ENCODE data around the gene CLDN2. TPM values are rescaled to one million over a fixed set of nuclear protein-coding genes. Genes with fewer than 3 reads are reported as not detected.
"Not testable (repeated sequence)": the region's sequence is repeated elsewhere in the genome, so short reads cannot be mapped to it uniquely, and the experiment has no call there.

Gene CLDN2
- total RNA-seq, 1 donor from 2014 or later = 29.6 TPM

DNA sequence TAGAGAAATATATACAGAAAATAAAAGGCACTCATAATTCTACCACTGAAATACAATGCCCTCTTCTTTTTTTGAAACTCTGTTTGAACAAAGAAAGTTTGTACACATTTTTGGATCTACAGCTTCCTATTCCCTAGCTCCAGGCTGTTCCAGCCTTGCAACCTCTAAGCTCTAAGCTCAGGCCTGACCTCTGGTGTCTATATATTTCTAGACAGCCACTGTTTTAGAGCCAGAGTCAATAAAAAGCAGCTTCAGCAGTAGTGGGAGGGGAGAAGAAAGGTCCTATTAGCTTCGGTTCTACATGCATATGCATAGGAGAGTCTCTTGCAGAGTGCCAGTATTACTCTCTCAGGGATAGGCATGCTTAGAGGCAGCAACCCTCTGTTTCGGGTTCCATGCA lies 39.7 kb downstream of the CLDN2 start:
- DNase-seq (ENCODE audit: low read depth) = peak; percentile 58

DNA sequence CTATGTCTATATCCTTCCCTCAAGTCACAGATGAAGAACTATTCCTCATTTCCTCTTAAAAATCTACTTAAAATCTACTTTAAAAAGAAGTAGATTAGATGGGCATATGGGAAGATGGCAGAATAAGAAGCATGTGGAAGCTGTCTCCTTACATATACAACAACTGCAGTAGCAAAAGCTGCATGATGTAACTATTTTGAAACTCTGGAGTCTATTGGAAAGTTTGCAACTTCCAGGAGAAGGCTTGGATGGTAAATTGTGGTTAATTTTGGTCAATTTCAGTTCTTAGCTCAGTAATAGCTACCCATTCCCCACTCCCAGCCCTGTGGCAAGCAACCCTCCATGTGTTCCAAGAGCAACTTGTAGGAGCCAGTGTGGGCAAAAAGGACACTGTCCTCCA lies 42.9 kb downstream of the CLDN2 start:
- no peak for DNase-seq (ENCODE audit: low read depth)

DNA sequence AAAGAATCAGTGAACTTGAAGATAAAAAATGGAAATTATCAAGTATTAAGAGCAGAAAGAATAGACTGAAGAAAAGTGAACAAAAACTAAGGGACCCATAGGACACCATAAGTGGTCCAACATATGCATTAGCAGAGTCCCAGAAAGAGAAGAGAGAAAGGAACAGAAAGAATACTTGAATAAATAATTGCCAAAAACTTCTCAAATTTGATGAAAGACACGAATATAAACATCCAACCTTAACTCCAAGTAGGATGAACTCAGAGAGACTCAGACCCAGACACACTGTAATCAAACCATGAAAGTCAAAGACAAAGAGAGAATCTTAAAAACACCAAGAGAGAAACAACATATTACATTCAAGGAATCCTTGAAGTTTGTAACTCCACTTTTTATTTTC lies 44.1 kb downstream of the CLDN2 start:
- no peak for DNase-seq (ENCODE audit: low read depth)

DNA sequence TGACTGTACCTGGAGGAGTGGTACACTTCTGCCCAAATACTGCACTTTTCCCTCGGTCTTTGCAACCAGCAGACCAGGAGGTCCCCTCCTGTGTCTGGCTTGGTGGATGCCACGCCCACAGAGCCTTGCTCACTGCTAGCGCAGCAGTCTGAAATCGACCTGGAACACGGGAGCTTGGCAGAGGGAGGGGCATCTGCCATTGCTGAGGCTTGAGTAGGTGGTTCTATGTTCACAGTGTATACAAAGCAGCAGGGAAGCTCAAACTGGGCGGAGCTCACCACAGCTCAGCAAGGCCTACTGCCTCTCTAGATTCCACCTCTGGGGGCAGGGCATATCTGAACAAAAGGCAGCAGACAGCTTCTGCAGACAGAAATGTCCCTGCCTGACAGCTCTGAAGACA lies 46.3 kb downstream of the CLDN2 start:
- DNase-seq (ENCODE audit: low read depth) = not testable (repeated sequence)

DNA sequence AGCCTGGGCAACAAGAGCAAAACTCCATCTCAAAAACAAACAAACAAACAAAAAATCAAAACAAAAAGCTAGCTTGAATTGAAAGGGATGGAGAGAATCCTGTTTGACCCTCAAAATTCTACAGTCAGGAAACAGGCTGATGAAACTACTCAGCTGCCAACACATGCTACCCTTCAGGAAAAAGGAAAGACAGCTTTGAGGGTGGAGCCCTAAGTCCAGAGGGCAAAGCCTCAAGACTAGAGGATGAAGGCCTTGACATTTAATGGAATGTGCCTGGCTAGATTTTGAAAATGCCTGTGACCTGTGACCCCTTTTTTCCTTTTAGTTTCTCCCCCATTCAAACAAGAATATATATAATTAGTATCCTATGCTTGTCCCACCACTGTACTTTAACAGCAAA lies 52.7 kb downstream of the CLDN2 start:
- DNase-seq (ENCODE audit: low read depth) = no peak

DNA sequence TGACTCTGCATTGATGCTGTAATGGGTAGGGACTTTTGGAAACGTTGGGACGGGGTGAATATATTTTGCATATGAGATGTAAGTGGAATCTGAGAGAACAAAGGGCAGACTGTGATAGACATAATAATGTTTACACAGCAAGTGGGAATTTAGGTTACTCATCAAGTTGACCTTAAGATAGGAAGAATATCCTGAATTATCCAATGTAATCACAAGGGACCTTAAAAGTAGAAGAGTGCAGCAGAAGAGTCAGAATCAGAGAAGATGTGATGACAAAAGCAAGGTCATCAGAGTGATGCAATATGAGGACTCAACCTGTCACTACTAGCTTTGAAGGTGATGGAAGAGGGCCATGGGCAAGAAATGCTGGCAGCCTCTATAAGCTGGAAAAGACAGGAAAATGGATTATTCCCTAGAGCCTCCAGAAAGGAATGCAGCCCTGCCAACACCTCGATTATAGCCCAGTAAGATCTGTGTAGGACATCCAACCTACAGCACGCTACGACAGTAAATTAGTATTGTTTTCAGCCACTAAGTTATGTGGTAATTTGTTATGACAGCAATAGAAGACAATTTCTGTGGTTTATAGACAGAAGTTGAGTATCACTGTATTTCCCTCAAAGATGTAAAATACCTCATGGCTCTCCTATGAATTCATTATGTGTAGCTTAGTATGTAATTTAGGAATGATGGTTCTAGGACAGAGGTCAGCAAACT lies 53.4 kb downstream of the CLDN2 start:
- DNase-seq (ENCODE audit: low read depth) = no peak

DNA sequence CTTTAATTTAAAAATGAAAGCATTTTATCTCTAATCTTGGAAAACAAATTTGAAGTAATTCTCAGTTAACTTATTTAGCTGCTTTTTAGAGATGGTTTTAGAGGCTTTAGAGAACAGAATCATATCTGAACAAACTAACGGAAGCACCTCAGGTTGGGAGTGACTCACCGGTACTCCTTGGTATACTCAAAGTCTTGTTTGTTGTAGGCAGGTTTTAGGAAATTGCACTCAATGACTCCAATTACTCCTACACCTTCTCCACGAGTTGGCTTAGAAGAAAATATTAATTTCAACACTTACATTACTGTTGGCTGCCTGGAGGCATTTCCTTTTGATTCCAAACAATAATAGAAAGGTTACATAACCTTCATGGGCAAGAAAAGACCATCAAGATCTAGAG lies 56.2 kb downstream of the CLDN2 start:
- DNase-seq (ENCODE audit: low read depth) = no peak

Other genes with a start within 250 kb of the CLDN2 start
- gene RNF128, start 193.7 kb upstream of the CLDN2 start, total RNA-seq = 33.7 and 58.3 TPM in 2 replicates
- gene TBC1D8B, start 117.7 kb upstream of the CLDN2 start, total RNA-seq = 8.3 and 17.1 TPM in 2 replicates
- not detected in 2 replicates for gene RIPPLY1, start 17.1 kb upstream of the CLDN2 start, total RNA-seq
- 41.4 and 41.5 TPM in 2 replicates for gene MORC4, start 79.8 kb downstream of the CLDN2 start, total RNA-seq
- gene RBM41, start 198.4 kb downstream of the CLDN2 start, total RNA-seq = 19.1 and 21.3 TPM in 2 replicates